CD4-positive, alpha-beta T cell treated with Interleukin-15 for 4 hours (primary cell): ENCODE measurements around the gene GNB1.

ENCODE experiments used
- DNase-seq: peaks from one replicate; pipeline ENCODE4 v3.0.0-alpha.2; 2020; ENCODE audit warnings: low spot score

Gene GNB1

GRCh38 chr1:1922956-1923833 lies 32.3 kb upstream of the GNB1 start:
- no peak for DNase-seq

GRCh38 chr1:1922702-1922955 lies 31.7 kb upstream of the GNB1 start:
- no peak for DNase-seq

GRCh38 chr1:1921901-1922701 lies 31.2 kb upstream of the GNB1 start:
- no peak for DNase-seq

- no peak for DNase-seq
These were observed 30.6 kb upstream of the GNB1 start for GRCh38 chr1:1921459-1921862.

- DNase-seq, result no peak
These were observed 29.9 kb upstream of the GNB1 start for GRCh38 chr1:1920608-1921458.

- no peak for DNase-seq
These were observed 29.2 kb upstream of the GNB1 start for GRCh38 chr1:1920057-1920607.

GRCh38 chr1:1919304-1920056 lies 28.6 kb upstream of the GNB1 start:
- peak; percentile 99 for DNase-seq

GRCh38 chr1:1918901-1919303 lies 28.0 kb upstream of the GNB1 start, which contains the start of gene TMEM52:
TSS of gene TMEM52 (minus strand) at chr1:1919279. CDS start at chr1:1919265, 14 bp downstream.
- no peak for DNase-seq

GRCh38 chr1:1917995-1918900 lies 27.4 kb upstream of the GNB1 start:
- no peak for DNase-seq

GRCh38 chr1:1917304-1917976 lies 26.6 kb upstream of the GNB1 start:
- DNase-seq, result no peak

GRCh38 chr1:1916851-1917251 lies 26.0 kb upstream of the GNB1 start:
- no peak for DNase-seq

- no peak for DNase-seq
These were observed 25.3 kb upstream of the GNB1 start for GRCh38 chr1:1915911-1916840.

GRCh38 chr1:1914971-1915692 lies 24.2 kb upstream of the GNB1 start, which contains the start of gene CALML6:
TSS of gene CALML6 (plus strand) at chr1:1915260. CDS start at chr1:1915281, 21 bp downstream.
- DNase-seq, result no peak

- no peak for DNase-seq
These were observed 23.4 kb upstream of the GNB1 start for GRCh38 chr1:1914101-1914970.

GRCh38 chr1:1911350-1912041 lies 20.6 kb upstream of the GNB1 start:
- DNase-seq, result no peak

- DNase-seq, result no peak
These were observed 19.9 kb upstream of the GNB1 start for GRCh38 chr1:1910651-1911331.
